OCI-LY1 (cell line): ENCODE measurements around the gene TMEM213.

Experiments
- H2AFZ ChIP-seq: fragments of 200-600 bp; sonication (generic), shearing (Covaris generic); 2 replicates; pipeline ENCODE4 v1.6.0; 2014; ENCODE audit warnings: antibody characterized with exemption, mild to moderate bottlenecking, low read length
- H3F3A ChIP-seq: fragments of 200-600 bp; sonication (generic), shearing (Covaris generic); 2 replicates; pipeline ENCODE4 v1.6.0; 2014; ENCODE audit warnings: mild to moderate bottlenecking, antibody characterized with exemption, low read length, moderate library complexity; ENCODE audit not compliant: insufficient read depth
- H3K27ac ChIP-seq: fragments of 200-600 bp; sonication (generic); 2 replicates; pipeline ENCODE4 v1.5.1; 2014; ENCODE audit warnings: low read length, mixed run types, mild to moderate bottlenecking, low read depth; ENCODE audit not compliant: poor library complexity, severe bottlenecking
- H3K27me3 ChIP-seq: fragments of 200-600 bp; sonication (generic); 2 replicates; pipeline ENCODE4 v1.6.0; 2014; ENCODE audit warnings: antibody characterized with exemption, mild to moderate bottlenecking, low read length, moderate library complexity; ENCODE audit not compliant: insufficient read depth
- H3K36me3 ChIP-seq: fragments of 200-600 bp; sonication (generic); 2 replicates; pipeline ENCODE4 v1.6.1; 2014; ENCODE audit warnings: mild to moderate bottlenecking, antibody characterized with exemption, low read length, moderate library complexity, mixed read lengths; ENCODE audit not compliant: insufficient read depth
- H3K4me1 ChIP-seq: fragments of 200-600 bp; sonication (generic); 2 replicates; pipeline ENCODE4 v1.5.1; 2014; ENCODE audit warnings: mild to moderate bottlenecking, low read length, moderate library complexity; ENCODE audit not compliant: insufficient read depth, severe bottlenecking
- H3K4me2 ChIP-seq: fragments of 200-600 bp; sonication (generic), shearing (Covaris generic); 2 replicates; pipeline ENCODE4 v1.6.1; 2014; ENCODE audit warnings: low read length
- H3K4me3 ChIP-seq: fragments of 200-600 bp; sonication (generic); 2 replicates; pipeline ENCODE4 v1.5.1; 2014; ENCODE audit warnings: low read length, low read depth, mild to moderate bottlenecking, mixed read lengths; ENCODE audit not compliant: poor library complexity, severe bottlenecking
- H3K79me2 ChIP-seq: fragments of 200-600 bp; shearing (Covaris generic); 2 replicates; pipeline ENCODE4 v1.6.1; 2016; ENCODE audit warnings: mixed run types, low read length, mixed read lengths; ENCODE audit not compliant: insufficient read depth
- H3K9ac ChIP-seq: fragments of 200-600 bp; sonication (generic), shearing (Covaris generic); 2 replicates; pipeline ENCODE4 v1.6.1; 2014; ENCODE audit warnings: mild to moderate bottlenecking, low read length, mixed read lengths
- H3K9me2 ChIP-seq: fragments of 200-600 bp; sonication (generic), shearing (Covaris generic); 2 replicates; pipeline ENCODE4 v1.6.1; 2014; ENCODE audit warnings: low read depth, mild to moderate bottlenecking, low read length, mixed read lengths
- H3K9me3 ChIP-seq: fragments of 200-600 bp; shearing (Covaris generic); 2 replicates; pipeline ENCODE4 v1.6.1; 2014; ENCODE audit warnings: low read length, mixed read lengths
- H4K20me1 ChIP-seq: fragments of 200-600 bp; sonication (generic), shearing (Covaris generic); 2 replicates; pipeline ENCODE4 v1.6.0; 2016; ENCODE audit warnings: mild to moderate bottlenecking, low read length; ENCODE audit not compliant: insufficient read depth
- CTCF ChIP-seq: fragments of 200-600 bp; sonication (generic), shearing (Covaris generic); IDR thresholded peaks from 2 replicates; pipeline ENCODE4 v1.5.1; 2017; ENCODE audit warnings: mild to moderate bottlenecking, antibody characterized with exemption, low read length, moderate library complexity, mixed read lengths
- EZH2 ChIP-seq: fragments of 200-600 bp; sonication (generic), shearing (Covaris generic); IDR thresholded peaks from 2 replicates; pipeline ENCODE4 v1.8.0; 2017; ENCODE audit warnings: borderline replicate concordance, mixed run types, mild to moderate bottlenecking, antibody characterized with exemption, low read length, moderate library complexity, mixed read lengths

The TMEM213 gene

GRCh38 chr7:138773176-138773575 is 24.6 kb upstream of the TMEM213 start:
- TF ChIP-seq EZH2, result no peak
- TF ChIP-seq CTCF, result no peak
- H3K4me1 ChIP-seq, result no peaks in the 10 kb centered on the region
- peaks cover 3% of the 10 kb centered on the region for H3K27me3 ChIP-seq
- H3K4me2 ChIP-seq, result no peak overlapping the region
- H3K79me2 ChIP-seq, result no peaks in the 10 kb centered on the region
- H3K9ac ChIP-seq, result no peak overlapping the region
- H3K9me3 ChIP-seq, result no peaks in the 10 kb centered on the region
- H3K9me2 ChIP-seq, result no peaks in the 10 kb centered on the region
- no peak overlapping the region for H3K27ac ChIP-seq
- H3K36me3 ChIP-seq, result no peaks in the 10 kb centered on the region
- H2AFZ ChIP-seq, result no peak overlapping the region
- H3F3A ChIP-seq, result no peaks in the 10 kb centered on the region
- H4K20me1 ChIP-seq, result no peaks in the 10 kb centered on the region
- H3K4me3 ChIP-seq, result no peak overlapping the region

- no peak overlapping the region for H2AFZ ChIP-seq
- no peaks in the 10 kb centered on the region for H3K9me3 ChIP-seq
- H3K36me3 ChIP-seq, result no peaks in the 10 kb centered on the region
- H3K9me2 ChIP-seq, result no peaks in the 10 kb centered on the region
- H4K20me1 ChIP-seq, result no peaks in the 10 kb centered on the region
- no peaks in the 10 kb centered on the region for H3K4me1 ChIP-seq
- no peak overlapping the region for H3K4me2 ChIP-seq
- TF ChIP-seq EZH2, result no peak
- no peak for TF ChIP-seq CTCF
- no peaks in the 10 kb centered on the region for H3F3A ChIP-seq
- H3K9ac ChIP-seq, result no peak overlapping the region
- H3K27me3 ChIP-seq, result peaks cover 3% of the 10 kb centered on the region
- no peak overlapping the region for H3K27ac ChIP-seq
- no peaks in the 10 kb centered on the region for H3K79me2 ChIP-seq
- no peak overlapping the region for H3K4me3 ChIP-seq
These were observed 24.0 kb upstream of the TMEM213 start for GRCh38 chr7:138773817-138774216.

GRCh38 chr7:138776166-138776833 is 21.5 kb upstream of the TMEM213 start:
- Histone ChIP-seq H3K4me2 (no peak overlapping the region), H3K4me1 (no peaks in the 10 kb centered on the region), H3K27me3 (peaks cover 3% of the 10 kb centered on the region; the same call in 1 of the 2 replicates), H3F3A (no peaks in the 10 kb centered on the region), H3K9me3 (no peaks in the 10 kb centered on the region), H4K20me1 (no peaks in the 10 kb centered on the region), H3K4me3 (no peak overlapping the region), H3K36me3 (no peaks in the 10 kb centered on the region), H3K79me2 (no peaks in the 10 kb centered on the region), H3K27ac (no peak overlapping the region), H3K9ac (no peak overlapping the region), H3K9me2 (no peaks in the 10 kb centered on the region), H2AFZ (no peak overlapping the region)
- TF ChIP-seq CTCF, result no peak
- no peak for TF ChIP-seq EZH2
